GM18505 (cell line): Measurements from ENCODE around the gene ARHGAP8.

Source experiments
- ATAC-seq: cut with Tn5 transposase; IDR thresholded peaks from one replicate; pipeline ENCODE4 v1.9.1; 2021; ENCODE audit not compliant: unreplicated experiment
- POLR2A ChIP-seq: IDR thresholded peaks from 4 replicates; pipeline ENCODE4 v1.6.1; 2011; ENCODE audit warnings: borderline replicate concordance; ENCODE audit not compliant: insufficient read depth, insufficient read length; ENCODE audit errors: extremely low read depth

ARHGAP8 gene

GRCh38 chr22:44861245-44861644, 108.9 kb downstream of the ARHGAP8 start:
- no peak for TF ChIP-seq POLR2A
- no peak for ATAC-seq

- TF ChIP-seq POLR2A, result no peak
- ATAC-seq, result no peak
Measured at GRCh38 chr22:44862281-44862680, 109.9 kb downstream of the ARHGAP8 start.

- no peak for TF ChIP-seq POLR2A
- no peak for ATAC-seq
Measured at GRCh38 chr22:44862981-44863860, 110.8 kb downstream of the ARHGAP8 start.

- no peak for ATAC-seq
- TF ChIP-seq POLR2A, result no peak
Measured at GRCh38 chr22:44865193-44866057, 113.0 kb downstream of the ARHGAP8 start.

GRCh38 chr22:44869196-44869595, 116.8 kb downstream of the ARHGAP8 start:
- ATAC-seq, result no peak
- no peak for TF ChIP-seq POLR2A

- no peak for TF ChIP-seq POLR2A
- no peak for ATAC-seq
Measured at GRCh38 chr22:44870021-44870420, 117.6 kb downstream of the ARHGAP8 start.

GRCh38 chr22:44871782-44872181, 119.4 kb downstream of the ARHGAP8 start:
- no peak for ATAC-seq
- no peak for TF ChIP-seq POLR2A

- no peak for TF ChIP-seq POLR2A
- ATAC-seq, result no peak
Measured at GRCh38 chr22:44876921-44877320, 124.5 kb downstream of the ARHGAP8 start.

- TF ChIP-seq POLR2A, result no peak
- ATAC-seq, result no peak
Measured at GRCh38 chr22:44878483-44879300, 126.3 kb downstream of the ARHGAP8 start.

GRCh38 chr22:44879301-44879680, 126.9 kb downstream of the ARHGAP8 start:
- no peak for ATAC-seq
- no peak for TF ChIP-seq POLR2A

- ATAC-seq, result no peak
- TF ChIP-seq POLR2A, result no peak
Measured at GRCh38 chr22:44880610-44881290, 128.4 kb downstream of the ARHGAP8 start.

- ATAC-seq, result no peak
Measured at GRCh38 chr22:44881624-44882023, 129.2 kb downstream of the ARHGAP8 start.

GRCh38 chr22:44882226-44882905, 130.0 kb downstream of the ARHGAP8 start:
- no peak for ATAC-seq
- TF ChIP-seq POLR2A, result no peak

More at GRCh38 chr22:44881624-44882023, 129.2 kb downstream of the ARHGAP8 start:
- no peak for TF ChIP-seq POLR2A

- no peak for TF ChIP-seq POLR2A
- no peak for ATAC-seq
Measured at GRCh38 chr22:44883011-44883421, 130.6 kb downstream of the ARHGAP8 start.
